H9 (cell line): ENCODE data around the gene CHST13. TPM values are rescaled to one million over a fixed set of nuclear protein-coding genes. Genes with fewer than 3 reads are reported as not detected.

ENCODE experiments used
- DNase-seq: peaks from one replicate; pipeline ENCODE4 v3.0.0-alpha.2; 2017
- H2AFZ ChIP-seq: one replicate; pipeline ENCODE4 v1.6.1; 2013; ENCODE audit warnings: mild to moderate bottlenecking, low read length, control low read depth, moderate library complexity
- H2AK5ac ChIP-seq: 2 replicates; pipeline ENCODE4 v1.6.1; 2013; ENCODE audit warnings: low read length, control low read depth, mixed read lengths; ENCODE audit not compliant: insufficient read length
- H2BK120ac ChIP-seq: one replicate; pipeline ENCODE4 v1.6.1; 2013; ENCODE audit warnings: low read depth, mild to moderate bottlenecking, low read length, control low read depth, inconsistent platforms; ENCODE audit not compliant: poor library complexity, severe bottlenecking
- H2BK12ac ChIP-seq: 2 replicates; pipeline ENCODE4 v1.6.1; 2013; ENCODE audit warnings: low read length, control low read depth, mixed read lengths, low read depth; ENCODE audit not compliant: insufficient read length
- H2BK15ac ChIP-seq: 2 replicates; pipeline ENCODE4 v1.6.1; 2013; ENCODE audit warnings: low read depth, low read length, control low read depth
- H2BK20ac ChIP-seq: one replicate; pipeline ENCODE4 v1.6.1; 2013; ENCODE audit warnings: low read depth, mild to moderate bottlenecking, low read length, control low read depth, inconsistent platforms; ENCODE audit not compliant: poor library complexity, severe bottlenecking
- H2BK5ac ChIP-seq: 2 replicates; pipeline ENCODE4 v1.6.1; 2013; ENCODE audit warnings: low read length, control low read depth, mixed read lengths; ENCODE audit not compliant: insufficient read length
- H3K14ac ChIP-seq: 2 replicates; pipeline ENCODE4 v1.6.1; 2013; ENCODE audit warnings: low read length, control low read depth; ENCODE audit not compliant: insufficient read depth
- H3K18ac ChIP-seq: 2 replicates; pipeline ENCODE4 v1.6.1; 2013; ENCODE audit warnings: low read depth, mild to moderate bottlenecking, mixed read lengths, low read length, control low read depth; ENCODE audit not compliant: insufficient read length
- H3K23ac ChIP-seq: 2 replicates; pipeline ENCODE4 v1.6.1; 2013; ENCODE audit warnings: low read length, control low read depth, mixed read lengths, low read depth; ENCODE audit not compliant: insufficient read length
- H3K23me2 ChIP-seq: 2 replicates; pipeline ENCODE4 v1.6.1; 2013; ENCODE audit warnings: low read depth, mild to moderate bottlenecking, mixed read lengths, low read length, control low read depth; ENCODE audit not compliant: insufficient read length, poor library complexity, severe bottlenecking
- H3K27ac ChIP-seq: 2 replicates; pipeline ENCODE4 v1.5.1; 2013; ENCODE audit warnings: low read length, control low read depth, mixed read lengths, low read depth; ENCODE audit not compliant: insufficient read length
- H3K27me3 ChIP-seq: 2 replicates; pipeline ENCODE4 v1.6.1; 2013; ENCODE audit warnings: low read length, control low read depth, inconsistent platforms; ENCODE audit not compliant: insufficient read depth
- H3K4ac ChIP-seq: 2 replicates; pipeline ENCODE4 v1.6.1; 2013; ENCODE audit warnings: low read depth, mild to moderate bottlenecking, control low read depth, inconsistent platforms, low read length, moderate library complexity
- H3K4me1 ChIP-seq: 2 replicates; pipeline ENCODE4 v1.6.1; 2013; ENCODE audit warnings: low read length, control low read depth, inconsistent platforms; ENCODE audit not compliant: insufficient read depth
- H3K4me2 ChIP-seq: 2 replicates; pipeline ENCODE4 v1.6.1; 2013; ENCODE audit warnings: low read length, control low read depth, mixed read lengths; ENCODE audit not compliant: insufficient read length, insufficient read depth
- H3K56ac ChIP-seq: 2 replicates; pipeline ENCODE4 v1.6.1; 2013; ENCODE audit warnings: low read depth, mild to moderate bottlenecking, mixed read lengths, low read length, control low read depth; ENCODE audit not compliant: insufficient read length
- H3K79me1 ChIP-seq: 2 replicates; pipeline ENCODE4 v1.6.1; 2013; ENCODE audit warnings: low read depth, mild to moderate bottlenecking, moderate library complexity, low read length, control low read depth, inconsistent platforms; ENCODE audit not compliant: insufficient read depth, poor library complexity, severe bottlenecking
- H3K79me2 ChIP-seq: 2 replicates; pipeline ENCODE4 v1.6.1; 2013; ENCODE audit warnings: low read length, control low read depth, inconsistent platforms; ENCODE audit not compliant: insufficient read depth
- H3K9ac ChIP-seq: 2 replicates; pipeline ENCODE4 v1.6.1; 2013; ENCODE audit warnings: low read length, control low read depth, mixed read lengths; ENCODE audit not compliant: insufficient read length; ENCODE audit errors: extremely low read depth
- H3K9me3 ChIP-seq: one replicate; pipeline ENCODE4 v1.6.1; 2013; ENCODE audit warnings: low read depth, low read length, inconsistent platforms; ENCODE audit not compliant: control insufficient read depth
- H3T11ph ChIP-seq: one replicate; pipeline ENCODE4 v1.6.1; 2013; ENCODE audit warnings: mild to moderate bottlenecking, low read length, control low read depth, inconsistent platforms
- H4K20me1 ChIP-seq: one replicate; pipeline ENCODE4 v1.6.1; 2013; ENCODE audit not compliant: control insufficient read depth, insufficient read length, insufficient read depth
- H4K5ac ChIP-seq: 2 replicates; pipeline ENCODE4 v1.6.1; 2013; ENCODE audit warnings: low read depth, mild to moderate bottlenecking, mixed read lengths, low read length, control low read depth; ENCODE audit not compliant: insufficient read length
- H4K8ac ChIP-seq: replicated peaks from 2 replicates; pipeline ENCODE4 v1.6.1; 2013; ENCODE audit warnings: low read length, control low read depth, mixed read lengths, low read depth; ENCODE audit not compliant: insufficient read length
- H4K91ac ChIP-seq: 2 replicates; pipeline ENCODE4 v1.6.1; 2013; ENCODE audit warnings: low read depth, mild to moderate bottlenecking, moderate library complexity, mixed read lengths, low read length, control low read depth; ENCODE audit not compliant: insufficient read length
- H3K27ac Mint-ChIP-seq, 3 experiments: 2 replicates in 2 of 3; 3 replicates in 1 of 3; pipeline ENCODE4 v1.8.0; 2020 to 2021; ENCODE audit warnings: mixed read lengths in 3 of 3, mild to moderate bottlenecking in 1 of 3, moderate library complexity in 1 of 3
- H3K27me3 Mint-ChIP-seq: 2 replicates; pipeline ENCODE4 v1.8.0; 2021; ENCODE audit warnings: low read depth, mild to moderate bottlenecking, moderate library complexity, mixed read lengths
- H3K36me3 Mint-ChIP-seq, 3 experiments: 2 replicates in 2 of 3; 3 replicates in 1 of 3; pipeline ENCODE4 v1.8.0; 2020 to 2021; ENCODE audit warnings: low read depth in 3 of 3, mixed read lengths in 3 of 3; ENCODE audit not compliant: insufficient read depth in 1 of 3
- H3K4me1 Mint-ChIP-seq, 2 experiments: 2 replicates each; pipeline ENCODE4 v1.8.0; 2020; ENCODE audit warnings: mixed read lengths in 2 of 2
- H3K4me3 Mint-ChIP-seq, 2 experiments: 2 replicates in 1 of 2; 3 replicates in 1 of 2; pipeline ENCODE4 v1.8.0; 2020 to 2021; ENCODE audit warnings: mild to moderate bottlenecking in 2 of 2, mixed read lengths in 2 of 2, moderate library complexity in 1 of 2
- H3K9me3 Mint-ChIP-seq, 2 experiments: 2 replicates in 1 of 2; 3 replicates in 1 of 2; pipeline ENCODE4 v1.8.0; 2020; ENCODE audit warnings: mild to moderate bottlenecking in 2 of 2, mixed read lengths in 2 of 2, moderate library complexity in 1 of 2
- WGBS: extraction: QIAGEN DNeasy Blood & Tissue Kit; methylation state at CpG from one replicate; pipeline ENCODE4 v1.1.7; 2013; ENCODE audit warnings: missing lambda C conversion rate, low lambda C conversion rate, mixed read lengths; ENCODE audit not compliant: insufficient read length; ENCODE audit errors: extremely low coverage; 5-methylcytosine and 5-hydroxymethylcytosine counted together
- total RNA-seq: library from RNA; stranded (reverse); gene quantifications from 2 replicates; pipeline ENCODE4 v1.2.1, GENCODE V29; 2021
- TF ChIP-seq, protein P1 (sequence below): fragments of 200-600 bp; sonication (generic); conservative IDR thresholded peaks from 3 replicates; pipeline ENCODE4 v1.8.0; 2021; ENCODE audit warnings: antibody characterized with exemption, mild to moderate bottlenecking

The CHST13 gene
- total RNA-seq, 1 experiment from 2014 or later = 0.85 TPM

GRCh38 chr3:126537730-126538281 lies 13.9 kb downstream of the CHST13 start:
- Histone ChIP-seq H3K18ac (no peak overlapping the region), H3K79me1 (no peaks in the 10 kb centered on the region), H3K56ac (no peak overlapping the region), H2BK120ac (no peak overlapping the region), H4K5ac (no peak overlapping the region), H4K91ac (no peak overlapping the region), H3K4me2 (no peak overlapping the region), H2BK20ac (no peak overlapping the region), H4K20me1 (peaks cover 3% of the 10 kb centered on the region), H2AFZ (no peak overlapping the region), H3K27ac (no peak overlapping the region), H2BK5ac (no peak overlapping the region), H4K8ac (no peak overlapping the region), H2BK12ac (no peak overlapping the region), H3K79me2 (no peaks in the 10 kb centered on the region), H3K27me3 (no peaks in the 10 kb centered on the region), H3K9me3 (no peaks in the 10 kb centered on the region), H3T11ph (no peak overlapping the region), H3K23ac (no peak overlapping the region), H3K9ac (no peak overlapping the region), H2BK15ac (no peak overlapping the region), H3K23me2 (no peaks in the 10 kb centered on the region), H2AK5ac (no peak overlapping the region), H3K14ac (no peak overlapping the region), H3K4me1 (no peaks in the 10 kb centered on the region), H3K4ac (no peak overlapping the region)
- WGBS = no CpG with 5 or more reads among the region's 10 CpGs
- Mint-ChIP-seq H3K9me3 (no peaks in the 10 kb centered on the region), H3K36me3 (peaks cover 0 to 3% (median 0%) of the 10 kb centered on the region in 3 experiments; a peak in 2 of 7 replicates), H3K27me3 (peaks cover 8% of the 10 kb centered on the region), H3K4me3 (no peak overlapping the region), H3K4me1 (no peaks in the 10 kb centered on the region), H3K27ac (no peak overlapping the region; a peak in 1 of 7 replicates)
- peak; percentile 22 for DNase-seq
- TF ChIP-seq, protein P1, sequence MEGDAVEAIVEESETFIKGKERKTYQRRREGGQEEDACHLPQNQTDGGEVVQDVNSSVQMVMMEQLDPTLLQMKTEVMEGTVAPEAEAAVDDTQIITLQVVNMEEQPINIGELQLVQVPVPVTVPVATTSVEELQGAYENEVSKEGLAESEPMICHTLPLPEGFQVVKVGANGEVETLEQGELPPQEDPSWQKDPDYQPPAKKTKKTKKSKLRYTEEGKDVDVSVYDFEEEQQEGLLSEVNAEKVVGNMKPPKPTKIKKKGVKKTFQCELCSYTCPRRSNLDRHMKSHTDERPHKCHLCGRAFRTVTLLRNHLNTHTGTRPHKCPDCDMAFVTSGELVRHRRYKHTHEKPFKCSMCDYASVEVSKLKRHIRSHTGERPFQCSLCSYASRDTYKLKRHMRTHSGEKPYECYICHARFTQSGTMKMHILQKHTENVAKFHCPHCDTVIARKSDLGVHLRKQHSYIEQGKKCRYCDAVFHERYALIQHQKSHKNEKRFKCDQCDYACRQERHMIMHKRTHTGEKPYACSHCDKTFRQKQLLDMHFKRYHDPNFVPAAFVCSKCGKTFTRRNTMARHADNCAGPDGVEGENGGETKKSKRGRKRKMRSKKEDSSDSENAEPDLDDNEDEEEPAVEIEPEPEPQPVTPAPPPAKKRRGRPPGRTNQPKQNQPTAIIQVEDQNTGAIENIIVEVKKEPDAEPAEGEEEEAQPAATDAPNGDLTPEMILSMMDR = no peak
